Gastrocnemius medialis (tissue), 4 donors: ENCODE measurements around the gene AFAP1. TPM values are rescaled to one million over a fixed set of nuclear protein-coding genes. Genes with fewer than 3 reads are reported as not detected.

Source experiments
- ATAC-seq, 2 donors: fragments of 150-250 bp; one replicate each; pipeline ENCODE4 v1.9.1; 2016
- DNase-seq, 2 donors: peaks; one replicate each; pipeline ENCODE4 v3.0.0-alpha.2; 2019
- H3K27ac ChIP-seq, 4 donors: fragments of 200-600 bp; sonication (generic); 1 replicate in 1 of 4; 2 replicates in 3 of 4; pipeline ENCODE4 v1.5.1; 2016 to 2018; ENCODE audit warnings: mild to moderate bottlenecking in 2 of 4, moderate library complexity in 1 of 4
- H3K27me3 ChIP-seq, 3 donors: fragments of 200-600 bp; sonication (generic) in 2 of 3; 1 replicate in 1 of 3; 2 replicates in 2 of 3; pipeline versions ENCODE4 v1.5.1 to v1.6.0; 2016 to 2019; ENCODE audit warnings: mild to moderate bottlenecking in 1 of 3, moderate library complexity in 1 of 3
- H3K36me3 ChIP-seq, 2 donors: fragments of 200-600 bp; sonication (generic) in 1 of 2; one replicate each; pipeline ENCODE4 v1.5.1; 2017 to 2018
- H3K4me1 ChIP-seq, 2 donors: fragments of 200-600 bp; sonication (generic) in 1 of 2; one replicate each; pipeline ENCODE4 v1.5.1; 2016 to 2017; ENCODE audit warnings: mild to moderate bottlenecking in 2 of 2
- H3K4me3 ChIP-seq, 4 donors: fragments of 200-600 bp; sonication (generic) in 3 of 4; 1 replicate in 1 of 4; 2 replicates in 3 of 4; pipeline ENCODE4 v1.5.1; 2016 to 2019; ENCODE audit warnings: mild to moderate bottlenecking in 2 of 4
- H3K9me3 ChIP-seq, 3 donors: fragments of 200-600 bp; sonication (generic) in 2 of 3; 1 replicate in 1 of 3; 2 replicates in 2 of 3; pipeline ENCODE4 v1.5.1; 2016 to 2019
- CTCF ChIP-seq, 5 experiments: fragments of 450-650 bp in 3 of 5; fragments of 200-600 bp in 2 of 5; sonication (generic) in 2 of 5; IDR thresholded peaks in 4 of 5; conservative IDR thresholded peaks in 1 of 5; 1 replicate in 4 of 5; 2 replicates in 1 of 5; pipeline ENCODE4 v1.5.1; 2016 to 2019; ENCODE audit warnings: antibody characterized with exemption in 5 of 5, mild to moderate bottlenecking in 3 of 5, moderate library complexity in 3 of 5
- POLR2A ChIP-seq, 2 donors: fragments of 450-650 bp; IDR thresholded peaks; one replicate each; pipeline ENCODE4 v1.6.1; 2017; ENCODE audit warnings: antibody characterized with exemption in 2 of 2, mild to moderate bottlenecking in 2 of 2, moderate library complexity in 2 of 2
- in situ Hi-C, 4 donors: fragments of 200-750 bp; cut with MboI; loops; one replicate each; pipeline versions ENCODE4 v1.15.0 to v1.8.0; 2017; ENCODE audit warnings: low sequenced_read_pairs in 4 of 4
- intact Hi-C: fragments of 100-400 bp; cut with DNase I; formaldehyde crosslinking; loops from one replicate; pipeline ENCODE4 v1.15.1; 2023; ENCODE audit warnings: low total_unique reads
- total RNA-seq, 4 donors: library from RNA; depleted of rRNA; stranded (reverse); fragments of >200 nt; gene quantifications; one replicate each; pipeline versions ENCODE4 v1.1.0 to v1.2.3, GENCODE V29; 2016

AFAP1 gene
- total RNA-seq, 4 donors from 2014 or later = 1.5 to 8.6 (median 3.5) TPM

- Histone ChIP-seq H3K36me3 (no peaks in the 10 kb centered on the region), H3K4me1 (peaks cover 18 to 27% of the 10 kb centered on the region in 2 donors), H3K9me3 (no peaks in the 10 kb centered on the region), H3K4me3 (no peak overlapping the region), H3K27me3 (no peaks in the 10 kb centered on the region), H3K27ac (no peak overlapping the region)
- no peak for TF ChIP-seq CTCF (IDR thresholded peaks at IDR 0.05 in 4 of 5, conservative IDR thresholded peaks at IDR 0.05 in 1 of 5)
- no peak for TF ChIP-seq POLR2A (IDR thresholded peaks at IDR 0.05)
- ATAC-seq = no peak
- no peak for DNase-seq
- in situ Hi-C loops = loop anchor here in 3 of 4 donors (25.0 kb wide), 3 partner anchors 169 to 619 kb away; partner anchors contain the start of genes ACOX3 (in 1 of the 3), SH3TC1 (in 1 of the 3) and TRMT44 (in 1 of the 3)
- intact Hi-C loops = no loop called here
These were observed 121.7 kb downstream of the AFAP1 start for GRCh38 chr4:7817877-7818398.

DNA sequence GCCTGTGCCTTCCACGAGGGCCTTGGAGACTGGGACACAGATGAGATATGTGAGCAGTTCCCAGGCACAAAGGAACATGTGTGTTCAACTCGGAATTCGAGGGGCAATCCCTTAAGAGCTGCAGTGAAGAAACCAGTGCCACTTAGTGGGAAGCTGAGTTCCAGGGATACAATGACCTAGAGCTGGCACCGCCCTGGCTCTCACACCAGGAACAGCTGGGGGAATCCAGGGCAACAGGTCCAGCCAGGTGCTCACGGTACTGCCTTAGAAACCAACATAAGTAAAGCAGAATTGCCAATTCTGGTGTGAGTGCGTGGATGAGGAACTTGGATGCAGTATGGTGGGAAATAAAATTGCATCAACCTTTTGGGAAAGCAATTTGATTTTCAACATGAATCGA lies 122.9 kb downstream of the AFAP1 start:
- Histone ChIP-seq H3K27ac (no peak overlapping the region), H3K27me3 (no peaks in the 10 kb centered on the region), H3K36me3 (no peaks in the 10 kb centered on the region), H3K4me3 (no peak overlapping the region), H3K9me3 (no peaks in the 10 kb centered on the region), H3K4me1 (peaks cover 9 to 17% of the 10 kb centered on the region in 2 donors)
- ATAC-seq (no peak), DNase-seq (no peak)
- TF ChIP-seq POLR2A (IDR thresholded peaks at IDR 0.05) = no peak
- TF ChIP-seq CTCF (IDR thresholded peaks at IDR 0.05 in 4 of 5, conservative IDR thresholded peaks at IDR 0.05 in 1 of 5) = no peak
- in situ Hi-C loops (loop anchor here in 3 of 4 donors (25.0 kb wide), 3 partner anchors 171 to 621 kb away; partner anchors contain the start of genes ACOX3 (in 1 of the 3), SH3TC1 (in 1 of the 3) and TRMT44 (in 1 of the 3)), intact Hi-C loops (no loop called here)

DNA sequence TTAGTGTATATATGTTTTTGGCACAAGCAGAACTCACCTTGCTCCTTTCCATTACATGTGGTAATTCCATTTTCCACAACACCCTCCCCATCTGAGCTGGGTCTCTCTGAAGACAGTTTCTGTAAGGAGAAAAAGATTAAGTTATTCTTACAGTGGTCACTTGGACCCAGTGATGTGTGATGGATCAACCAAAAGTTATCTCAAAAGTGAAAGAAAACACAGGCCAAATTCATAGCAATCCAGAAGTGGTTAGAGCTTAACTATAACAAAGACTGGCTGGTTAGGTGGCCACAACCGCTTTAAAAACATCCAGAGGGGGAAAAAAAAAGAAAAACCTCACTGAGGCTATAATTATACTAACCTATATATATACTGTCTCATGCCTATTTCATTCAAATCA lies 123.7 kb downstream of the AFAP1 start:
- in situ Hi-C loops = loop anchor here in 3 of 4 donors (25.0 kb wide), 3 partner anchors 171 to 621 kb away; partner anchors contain the start of genes ACOX3 (in 1 of the 3), SH3TC1 (in 1 of the 3) and TRMT44 (in 1 of the 3)

DNA sequence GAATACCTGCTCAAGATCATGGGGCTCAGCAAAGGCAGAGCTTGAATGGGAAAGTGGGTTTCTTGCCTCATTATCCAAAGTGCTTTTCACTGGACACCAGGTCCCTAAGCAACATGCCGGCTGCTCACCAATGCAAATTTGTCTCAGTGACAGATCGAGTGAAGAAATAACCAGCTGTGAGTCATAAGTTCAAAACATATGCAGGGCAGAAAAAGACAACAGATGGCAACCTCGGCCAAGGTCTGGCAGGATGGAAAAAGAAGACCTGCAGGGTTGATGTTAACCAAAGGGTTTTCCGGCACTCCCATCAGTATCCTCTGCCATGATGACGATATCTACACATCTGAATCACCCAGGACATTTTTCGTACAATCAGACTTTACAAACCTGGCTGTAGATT lies 124.1 kb downstream of the AFAP1 start:
- no peaks in the 10 kb centered on the region for H3K36me3 ChIP-seq
- no peaks in the 10 kb centered on the region for H3K27me3 ChIP-seq
- H3K4me1 ChIP-seq = peaks cover 4 to 11% of the 10 kb centered on the region in 2 donors
- no peak overlapping the region for H3K4me3 ChIP-seq
- H3K9me3 ChIP-seq = no peaks in the 10 kb centered on the region
- no peak overlapping the region for H3K27ac ChIP-seq
- DNase-seq (no peak), ATAC-seq (peak; percentile 19 to 25)
- intact Hi-C loops (no loop called here), in situ Hi-C loops (loop anchor here in 3 of 4 donors (25.0 kb wide), 3 partner anchors 172 to 622 kb away; partner anchors contain the start of genes ACOX3 (in 1 of the 3), SH3TC1 (in 1 of the 3) and TRMT44 (in 1 of the 3))
- no peak for TF ChIP-seq CTCF (IDR thresholded peaks at IDR 0.05 in 4 of 5, conservative IDR thresholded peaks at IDR 0.05 in 1 of 5)
- TF ChIP-seq POLR2A (IDR thresholded peaks at IDR 0.05) = no peak

More for the DNA sequence above, 123.7 kb downstream of the AFAP1 start:
- DNase-seq (no peak), ATAC-seq (no peak)
- Histone ChIP-seq H3K27ac (no peak overlapping the region), H3K9me3 (no peaks in the 10 kb centered on the region), H3K36me3 (no peaks in the 10 kb centered on the region), H3K4me1 (peaks cover 4 to 11% of the 10 kb centered on the region in 2 donors), H3K4me3 (no peak overlapping the region), H3K27me3 (no peaks in the 10 kb centered on the region)
- TF ChIP-seq POLR2A (IDR thresholded peaks at IDR 0.05) (no peak), CTCF (IDR thresholded peaks at IDR 0.05 in 4 of 5, conservative IDR thresholded peaks at IDR 0.05 in 1 of 5) (no peak)
- intact Hi-C loops = no loop called here
